Neural cell (in vitro differentiated cells): ENCODE results near the gene PTGIS. TPM values are rescaled to one million over a fixed set of nuclear protein-coding genes. Genes with fewer than 3 reads are reported as not detected.

Experiments
- H2AFZ ChIP-seq: fragments of 200-600, 300-800 bp; sonication (generic), shearing (Covaris generic); 2 replicates; pipeline ENCODE4 v1.6.0; 2014; ENCODE audit warnings: low read depth, mild to moderate bottlenecking, antibody characterized with exemption, low read length, moderate library complexity
- H3F3A ChIP-seq: fragments of 200-600 bp; shearing (Covaris generic); 2 replicates; pipeline ENCODE4 v1.6.1; 2016; ENCODE audit warnings: mild to moderate bottlenecking, moderate library complexity, mixed read lengths, antibody characterized with exemption, low read length; ENCODE audit not compliant: insufficient read depth, poor library complexity, severe bottlenecking
- H3K27ac ChIP-seq: fragments of 200-600, 300-800 bp; sonication (generic), shearing (Covaris generic); 2 replicates; pipeline ENCODE4 v1.5.1; 2014; ENCODE audit warnings: mild to moderate bottlenecking, low read length, moderate library complexity
- H3K27me3 ChIP-seq: fragments of 300-800, 200-600 bp; sonication (generic), shearing (Covaris generic); 2 replicates; pipeline ENCODE4 v1.6.0; 2014; ENCODE audit warnings: mild to moderate bottlenecking, low read depth, low read length, moderate library complexity; ENCODE audit not compliant: insufficient read depth
- H3K36me3 ChIP-seq: fragments of 300-800, 200-600 bp; sonication (generic), shearing (Covaris generic); 2 replicates; pipeline ENCODE4 v1.5.1; 2014; ENCODE audit warnings: mild to moderate bottlenecking, antibody characterized with exemption, low read length, moderate library complexity; ENCODE audit not compliant: insufficient read depth
- H3K4me2 ChIP-seq: fragments of 300-800, 200-600 bp; sonication (generic), shearing (Covaris generic); 2 replicates; pipeline ENCODE4 v1.6.0; 2014; ENCODE audit warnings: mild to moderate bottlenecking, low read length
- H3K4me3 ChIP-seq: fragments of 300-800, 200-600 bp; sonication (generic), shearing (Covaris generic); 2 replicates; pipeline ENCODE4 v1.5.1; 2014; ENCODE audit warnings: mild to moderate bottlenecking, low read length, moderate library complexity
- H3K79me2 ChIP-seq: fragments of 200-600 bp; shearing (Covaris generic); replicated peaks from 2 replicates; pipeline ENCODE4 v1.6.0; 2014; ENCODE audit warnings: mild to moderate bottlenecking, low read length, moderate library complexity; ENCODE audit not compliant: insufficient read depth
- H3K9ac ChIP-seq: fragments of 300-800, 200-600 bp; sonication (generic), shearing (Covaris generic); 2 replicates; pipeline ENCODE4 v1.6.1; 2016; ENCODE audit warnings: mild to moderate bottlenecking, low read length, mixed read lengths
- H3K9me2 ChIP-seq: fragments of 200-600 bp; shearing (Covaris generic); 2 replicates; pipeline ENCODE4 v1.6.1; 2016; ENCODE audit warnings: mild to moderate bottlenecking, low read length, mixed read lengths; ENCODE audit not compliant: insufficient read depth
- H3K9me3 ChIP-seq: fragments of 200-600, 300-800 bp; sonication (generic), shearing (Covaris generic); 2 replicates; pipeline ENCODE4 v1.6.1; 2016; ENCODE audit warnings: mild to moderate bottlenecking, mixed run types, low read length, moderate library complexity, mixed read lengths
- H4K20me1 ChIP-seq: fragments of 200-600 bp; shearing (Covaris generic); 2 replicates; pipeline ENCODE4 v1.6.1; 2016; ENCODE audit warnings: mild to moderate bottlenecking, mixed run types; ENCODE audit not compliant: insufficient read depth
- CTCF ChIP-seq: fragments of 450-650 bp; IDR thresholded peaks from 2 replicates; pipeline ENCODE4 v1.5.1; 2014; ENCODE audit warnings: antibody characterized with exemption, mild to moderate bottlenecking, moderate library complexity; ENCODE audit not compliant: poor library complexity, severe bottlenecking
- EP300 ChIP-seq: fragments of 450-650 bp; conservative IDR thresholded peaks from 2 replicates; pipeline ENCODE4 v1.6.1; 2014; ENCODE audit warnings: antibody characterized with exemption, mild to moderate bottlenecking, moderate library complexity; ENCODE audit not compliant: poor library complexity, severe bottlenecking
- EZH2 ChIP-seq: fragments of 200-600, 300-800 bp; shearing (Covaris generic), sonication (generic); IDR thresholded peaks from 2 replicates; pipeline ENCODE4 v1.6.1; 2014; ENCODE audit warnings: antibody characterized with exemption, low read length, borderline replicate concordance, mild to moderate bottlenecking; ENCODE audit not compliant: insufficient read depth, poor library complexity, severe bottlenecking
- MXI1 ChIP-seq: fragments of 450-650 bp; conservative IDR thresholded peaks from 2 replicates; pipeline ENCODE4 v1.6.1; 2014; ENCODE audit warnings: antibody characterized with exemption, mild to moderate bottlenecking; ENCODE audit not compliant: poor library complexity, severe bottlenecking
- POLR2AphosphoS5 ChIP-seq: IDR thresholded peaks from 2 replicates; pipeline ENCODE4 v1.6.1; 2012
- REST ChIP-seq: IDR thresholded peaks from 2 replicates; pipeline ENCODE4 v1.6.1; 2012; ENCODE audit warnings: borderline replicate concordance
- SMC3 ChIP-seq: fragments of 450-650 bp; conservative IDR thresholded peaks from 2 replicates; pipeline ENCODE4 v1.6.1; 2014; ENCODE audit warnings: antibody characterized with exemption, mild to moderate bottlenecking, moderate library complexity; ENCODE audit not compliant: poor library complexity
- TAF1 ChIP-seq: IDR thresholded peaks from 2 replicates; pipeline ENCODE4 v1.6.1; 2012; ENCODE audit warnings: low read depth
- polyA plus RNA-seq: library from polyadenylated mRNA; depleted of rRNA; stranded (reverse); fragments of >200 nt; gene quantifications from 2 replicates; pipeline ENCODE4 v1.2.3, GENCODE V29; 2014

The PTGIS gene
- polyA plus RNA-seq, 1 donor from 2014 or later: 3.2 TPM

GRCh38 chr20:49503176-49503575 is 64.8 kb downstream of the PTGIS start:
- TF ChIP-seq MXI1: no peak
- no peak for TF ChIP-seq POLR2AphosphoS5
- no peaks in the 10 kb centered on the region for H4K20me1 ChIP-seq
- H3K27ac ChIP-seq: no peak overlapping the region
- no peak overlapping the region for H3K4me3 ChIP-seq
- H3K4me2 ChIP-seq: no peak overlapping the region
- no peaks in the 10 kb centered on the region for H3F3A ChIP-seq
- H3K27me3 ChIP-seq: no peaks in the 10 kb centered on the region
- H3K79me2 ChIP-seq: no peaks in the 10 kb centered on the region
- H3K9me3 ChIP-seq: no peaks in the 10 kb centered on the region
- no peaks in the 10 kb centered on the region for H3K36me3 ChIP-seq
- no peak overlapping the region for H3K9ac ChIP-seq
- no peak overlapping the region for H2AFZ ChIP-seq
- no peaks in the 10 kb centered on the region for H3K9me2 ChIP-seq

- Histone ChIP-seq H3K4me3 (no peak overlapping the region), H3K27me3 (no peaks in the 10 kb centered on the region), H3K9me3 (no peaks in the 10 kb centered on the region), H3K79me2 (no peaks in the 10 kb centered on the region), H3F3A (no peaks in the 10 kb centered on the region), H3K27ac (no peak overlapping the region), H4K20me1 (no peaks in the 10 kb centered on the region), H2AFZ (no peak overlapping the region), H3K9ac (no peak overlapping the region), H3K9me2 (no peaks in the 10 kb centered on the region), H3K4me2 (no peak overlapping the region), H3K36me3 (no peaks in the 10 kb centered on the region)
- TF ChIP-seq TAF1 (no peak), CTCF (no peak)
Observed at GRCh38 chr20:49501917-49502316, 66.0 kb downstream of the PTGIS start.

GRCh38 chr20:49497398-49497669 is 70.6 kb downstream of the PTGIS start:
- no peak overlapping the region for H3K4me2 ChIP-seq
- H3F3A ChIP-seq: no peaks in the 10 kb centered on the region
- no peak overlapping the region for H2AFZ ChIP-seq
- H3K9me3 ChIP-seq: no peaks in the 10 kb centered on the region
- H3K27me3 ChIP-seq: no peaks in the 10 kb centered on the region
- no peaks in the 10 kb centered on the region for H3K36me3 ChIP-seq
- H3K27ac ChIP-seq: no peak overlapping the region
- H3K79me2 ChIP-seq: no peaks in the 10 kb centered on the region
- H4K20me1 ChIP-seq: no peaks in the 10 kb centered on the region
- no peak overlapping the region for H3K4me3 ChIP-seq
- H3K9me2 ChIP-seq: no peaks in the 10 kb centered on the region
- H3K9ac ChIP-seq: no peak overlapping the region
- no peak for TF ChIP-seq SMC3
- no peak for TF ChIP-seq EP300
- TF ChIP-seq REST: no peak
- no peak for TF ChIP-seq EZH2
